NCI-H1930 (cell line): ENCODE data around the gene YWHAE.
"Not testable (repeated sequence)": the region's sequence is repeated elsewhere in the genome, so short reads cannot be mapped to it uniquely, and the experiment has no call there.

Experiments
- DNase-seq, 2 experiments: peaks; one replicate each; lab custom pipeline; 2025; lab: John Stamatoyannopoulos, UW

The YWHAE gene

GRCh38 chr17:1399679-1400512 lies at the start of gene YWHAE:
Gene YWHAE (minus strand): TSS chr17:1400222. CDS start chr17:1400110, 112 bp downstream.
- peak; percentile 92 to 94 for DNase-seq

DNA sequence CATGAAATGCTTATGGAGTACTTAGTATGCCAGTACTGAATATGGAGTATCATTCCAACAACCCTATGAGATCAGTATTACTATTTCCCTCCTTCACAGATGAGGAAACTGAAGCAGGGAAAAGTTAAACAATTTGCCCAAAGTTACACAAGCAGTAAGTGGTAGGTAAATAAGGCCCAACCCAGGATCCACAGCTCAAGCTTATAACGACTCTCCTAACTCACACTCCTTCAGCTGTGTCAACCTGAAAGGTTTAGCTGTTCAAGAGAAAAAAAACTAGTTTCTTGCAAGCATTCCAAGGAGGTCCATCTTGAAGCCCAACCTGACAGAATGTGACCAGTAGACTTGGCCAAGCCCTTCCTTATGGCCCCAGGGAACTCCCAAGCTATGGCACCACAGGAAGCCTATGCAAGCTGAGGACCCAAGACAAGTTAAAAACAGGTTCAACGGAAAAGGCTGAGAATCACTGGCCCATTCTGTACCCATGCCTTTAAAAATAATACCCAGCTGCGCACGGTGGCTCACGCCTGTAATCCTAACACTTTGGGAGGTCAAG lies 49.5 kb upstream of the YWHAE start:
- DNase-seq = no peak

DNA sequence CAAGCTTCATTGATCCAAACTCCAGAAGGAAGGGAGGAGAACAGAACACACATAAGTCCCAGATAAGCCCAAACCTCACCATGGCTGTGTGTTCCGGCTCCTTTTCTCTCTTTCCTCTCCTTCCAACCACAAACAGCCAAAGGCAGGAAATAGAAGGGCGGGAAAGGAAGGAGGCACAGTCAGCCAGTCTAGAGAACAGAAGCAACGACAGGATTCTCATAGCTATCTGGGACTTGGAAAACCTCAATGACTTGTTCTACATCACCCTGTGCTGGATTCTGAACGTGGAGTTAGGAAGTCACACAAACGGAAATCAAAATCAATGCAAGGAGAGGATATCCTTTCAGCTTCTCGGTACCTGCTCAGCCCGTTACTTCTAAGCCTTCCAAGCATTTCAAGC lies 47.0 kb upstream of the YWHAE start:
- no peak for DNase-seq

DNA sequence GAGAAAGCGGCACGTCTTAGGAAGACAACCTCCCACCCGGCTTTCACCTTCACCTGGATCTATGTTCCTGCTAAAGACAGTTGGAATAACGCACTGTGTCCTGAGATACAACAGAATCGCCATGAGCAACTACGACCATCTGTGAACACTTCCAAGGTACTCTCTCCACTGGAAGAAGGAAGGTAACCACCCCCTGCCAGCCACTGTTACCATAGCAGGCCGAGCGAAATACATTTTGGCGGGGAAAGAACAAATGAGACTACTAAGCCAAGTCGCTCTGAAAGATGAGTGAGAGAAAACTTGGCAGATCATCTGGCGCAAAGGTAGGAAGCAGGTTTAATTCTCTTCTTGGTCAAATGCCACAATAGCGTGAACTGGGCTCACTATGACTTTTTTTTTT lies 46.2 kb upstream of the YWHAE start:
- no peak for DNase-seq

DNA sequence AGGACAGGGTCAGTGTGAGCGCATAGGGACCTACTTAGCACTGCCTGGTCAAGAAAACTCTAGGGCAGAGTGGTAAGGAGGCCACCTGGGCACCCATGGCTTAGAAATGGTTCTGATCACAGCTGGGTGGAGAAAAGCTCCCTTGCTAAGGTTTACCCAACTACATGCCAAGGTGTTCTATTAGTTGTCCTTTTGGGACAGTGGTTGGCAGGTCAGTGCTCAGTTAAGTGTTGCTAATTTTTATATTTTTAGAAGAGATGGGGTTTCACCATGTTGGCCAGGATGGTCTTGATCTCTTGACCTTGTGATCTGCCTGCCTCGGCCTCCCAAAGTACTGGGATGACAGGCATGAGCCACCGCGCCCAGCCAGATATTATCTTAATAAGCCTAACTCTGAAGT lies 45.7 kb upstream of the YWHAE start:
- DNase-seq = not testable (repeated sequence)

DNA sequence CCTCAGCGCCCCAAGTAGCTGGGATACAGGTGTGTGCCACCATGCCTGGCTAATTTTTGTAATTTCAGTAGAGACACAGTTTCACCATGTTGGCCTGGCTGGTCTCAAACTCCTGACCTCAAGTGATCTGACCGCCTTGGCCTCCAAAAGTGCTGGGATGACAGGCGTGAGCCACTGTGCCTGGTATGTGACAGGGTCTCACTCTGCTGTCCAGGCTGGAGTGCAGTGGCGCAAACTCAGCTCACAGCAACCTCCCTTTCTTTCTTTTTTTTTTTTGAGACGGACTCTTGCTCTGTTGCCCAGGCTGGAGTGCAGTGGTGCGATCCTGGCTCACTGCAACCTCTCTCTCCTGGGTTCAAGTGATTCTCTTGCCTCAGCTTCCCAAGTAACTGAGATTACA lies 42.7 kb upstream of the YWHAE start:
- DNase-seq = not testable (repeated sequence)

GRCh38 chr17:1442187-1442586 lies 42.2 kb upstream of the YWHAE start:
- no peak for DNase-seq

DNA sequence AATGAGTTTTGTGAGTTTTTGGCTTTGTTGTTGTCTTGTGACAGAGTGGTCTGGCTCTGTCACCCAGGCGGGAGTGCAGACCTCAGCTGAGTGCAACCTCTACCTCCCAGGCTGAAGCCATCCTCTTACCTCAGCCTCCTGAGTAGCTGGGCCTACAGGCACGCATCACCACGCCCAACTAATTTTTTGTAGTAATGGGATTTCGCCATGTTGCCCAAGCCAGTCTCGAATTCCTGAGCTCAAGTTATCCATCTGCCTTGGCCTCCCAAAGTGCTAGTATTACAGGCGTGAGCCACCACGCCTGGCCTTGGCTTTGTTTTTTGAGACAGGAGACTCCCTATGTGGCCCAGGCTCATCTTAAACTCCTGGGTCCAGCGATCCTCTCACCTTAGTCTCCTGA lies 40.9 kb upstream of the YWHAE start:
- no peak for DNase-seq

- no peak for DNase-seq
Measured at GRCh38 chr17:1438593-1439083, 38.6 kb upstream of the YWHAE start.

GRCh38 chr17:1435326-1435725 lies 35.3 kb upstream of the YWHAE start:
- no peak for DNase-seq

- DNase-seq = no peak
Measured at GRCh38 chr17:1434150-1434549, 34.1 kb upstream of the YWHAE start.

DNA sequence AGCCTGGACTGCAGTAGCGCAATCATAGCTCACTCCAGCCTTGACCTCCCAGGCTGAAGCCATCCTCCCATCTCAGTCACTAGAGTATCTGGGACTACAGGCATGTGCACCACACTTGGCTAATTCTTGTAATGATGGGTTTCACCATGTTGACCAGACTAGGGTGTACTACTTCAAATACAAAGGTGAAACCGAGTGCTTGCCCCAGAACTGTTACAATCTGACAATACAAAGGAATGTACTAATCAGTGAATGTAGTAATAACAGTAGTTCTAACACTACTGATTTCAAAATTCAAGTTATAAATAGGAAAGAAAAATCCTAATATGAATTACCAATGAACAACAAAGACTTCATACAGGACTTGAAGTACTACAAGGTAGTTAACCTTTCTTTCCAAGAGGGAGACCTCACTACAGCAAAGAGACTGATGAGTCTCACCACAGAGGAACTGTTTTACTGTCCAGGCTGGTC lies 31.6 kb upstream of the YWHAE start:
- no peak for DNase-seq

DNA sequence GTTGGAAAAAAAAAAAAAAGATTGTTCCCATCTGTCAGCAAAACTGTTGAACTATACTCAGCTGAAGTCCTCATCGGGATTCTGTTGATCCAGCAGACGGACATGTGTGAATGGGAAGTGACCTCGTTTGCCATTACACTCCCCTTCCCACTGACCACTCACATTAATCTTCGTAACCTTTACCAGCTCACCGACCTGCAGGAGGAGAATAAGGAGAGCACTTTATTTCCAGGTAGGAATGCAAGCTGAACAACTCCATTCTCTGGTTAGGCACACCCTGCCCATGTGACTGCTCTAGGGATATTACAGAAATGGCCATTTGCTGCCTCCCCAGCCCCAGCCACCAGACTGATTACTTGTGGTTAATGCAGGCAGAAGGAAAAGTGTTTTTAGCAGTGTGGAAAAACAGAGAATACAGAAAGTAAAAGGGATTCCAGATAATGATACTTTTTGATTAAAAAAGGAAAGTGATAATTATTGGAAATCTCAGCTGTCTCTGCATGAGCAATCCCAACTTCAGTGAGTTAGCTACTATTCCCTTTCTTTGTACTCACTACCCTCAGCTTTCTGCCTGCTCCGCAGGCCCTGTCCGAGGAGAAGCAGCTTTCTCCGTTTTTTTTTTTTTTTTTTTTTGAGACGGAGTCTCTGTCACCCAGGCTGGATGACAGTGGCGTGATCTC lies 23.6 kb upstream of the YWHAE start:
- no peak for DNase-seq

DNA sequence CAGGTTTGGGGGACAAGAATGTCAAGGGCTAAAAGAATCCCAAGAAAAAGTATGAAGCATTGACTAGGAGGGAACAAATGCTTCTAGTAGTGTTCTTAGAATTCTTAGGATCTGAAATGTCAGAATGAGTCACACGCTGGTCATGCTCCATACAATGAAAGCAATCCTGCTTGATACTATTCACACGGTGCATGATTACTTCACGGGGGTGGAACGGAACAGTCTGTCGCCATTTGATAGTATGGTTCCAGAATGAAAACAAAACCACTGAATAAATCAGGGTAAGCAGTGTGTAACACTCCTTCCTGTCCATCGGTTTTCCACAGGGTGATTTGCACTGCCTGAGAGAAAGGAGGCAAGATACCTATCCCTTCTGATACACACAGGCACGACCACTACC lies 22.9 kb upstream of the YWHAE start:
- no peak for DNase-seq

DNA sequence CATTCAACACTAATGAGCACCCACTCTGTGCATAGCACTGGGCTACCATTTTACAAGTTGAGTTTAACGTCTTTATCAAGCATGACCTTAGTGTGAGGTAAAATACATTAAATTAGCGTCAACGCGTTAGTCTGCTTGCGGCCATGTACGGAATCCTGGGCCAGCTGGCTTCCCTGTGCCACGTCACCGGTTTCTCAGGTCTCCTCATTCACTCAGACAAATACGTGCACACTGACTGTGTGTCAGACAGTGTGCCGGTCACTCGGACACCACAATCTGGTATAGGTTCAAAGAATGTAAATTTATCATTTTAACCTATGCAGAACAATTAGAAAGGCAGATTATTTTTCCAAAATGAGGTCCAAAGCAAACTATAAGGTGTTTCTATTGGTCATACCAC lies 21.4 kb upstream of the YWHAE start:
- no peak for DNase-seq

GRCh38 chr17:1420981-1421380 lies 21.0 kb upstream of the YWHAE start:
- no peak for DNase-seq

- no peak for DNase-seq
Measured at GRCh38 chr17:1420163-1420562, 20.1 kb upstream of the YWHAE start.

DNA sequence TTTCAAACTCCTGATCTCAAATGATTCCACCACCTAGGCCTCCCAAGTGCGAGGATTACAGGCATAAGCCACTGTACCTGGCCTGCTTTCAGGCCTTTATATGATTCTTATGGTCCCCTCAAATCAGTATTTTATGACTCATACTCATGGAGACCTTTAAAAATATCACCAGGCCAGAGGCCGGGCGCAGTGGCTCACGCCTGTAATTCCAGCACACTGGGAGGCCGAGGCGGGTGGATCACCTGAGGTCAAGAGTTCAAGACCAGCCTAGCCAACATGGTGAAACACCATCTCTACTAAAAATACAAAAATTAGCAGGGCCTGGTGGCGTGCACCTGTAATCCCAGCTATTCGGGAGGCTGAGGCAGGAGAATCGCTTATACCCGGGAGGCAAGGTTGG lies 18.5 kb upstream of the YWHAE start:
- DNase-seq = not testable (repeated sequence)

DNA sequence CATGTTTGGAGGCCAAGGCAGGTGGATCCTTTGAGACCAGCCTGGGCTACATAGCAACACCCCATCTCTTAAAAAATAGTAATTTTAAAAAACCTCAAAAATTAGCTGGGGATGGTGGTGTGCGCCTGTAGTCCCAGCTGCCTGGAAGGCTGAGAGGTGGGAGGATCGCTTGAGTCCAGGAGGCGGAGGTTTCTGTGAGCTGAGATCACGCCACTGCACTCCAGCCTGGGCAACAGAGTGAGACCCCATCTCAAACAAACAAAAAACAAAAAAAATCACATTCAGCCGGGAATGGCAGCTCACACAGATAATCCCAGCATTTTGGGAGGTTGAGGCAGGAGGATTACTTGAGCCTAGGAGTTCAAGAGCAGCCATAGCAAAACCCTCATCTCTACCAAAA lies 16.4 kb upstream of the YWHAE start:
- DNase-seq = no peak

GRCh38 chr17:1414634-1415033 lies 14.6 kb upstream of the YWHAE start:
- DNase-seq = no peak

DNA sequence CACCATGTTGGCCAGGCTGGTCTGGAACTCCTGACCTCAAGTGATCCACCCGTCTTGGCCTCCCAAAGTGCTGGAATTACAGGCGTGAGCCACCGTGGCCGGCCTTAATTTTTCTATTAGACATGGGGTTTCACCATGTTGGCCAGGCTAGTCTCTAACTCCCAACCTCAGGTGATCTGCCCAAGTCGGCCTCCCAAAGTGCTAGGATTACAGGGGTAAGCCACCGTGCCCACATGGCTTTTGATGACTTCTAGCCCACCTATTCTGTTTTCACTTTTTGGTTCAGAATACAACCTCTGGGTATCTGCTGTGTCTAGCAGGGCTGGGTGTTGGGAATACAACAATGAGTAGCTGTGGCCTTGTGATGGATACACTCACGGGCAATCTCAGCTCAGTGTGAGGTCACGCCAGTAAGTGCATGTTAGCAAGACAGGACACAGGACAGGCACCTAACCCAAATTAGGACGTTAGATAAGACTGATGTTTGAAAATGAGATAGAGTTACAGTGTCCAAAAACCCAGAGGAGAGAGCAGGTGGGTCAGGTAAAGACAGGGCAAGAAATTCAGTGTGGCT lies 14.1 kb upstream of the YWHAE start:
- no peak for DNase-seq

DNA sequence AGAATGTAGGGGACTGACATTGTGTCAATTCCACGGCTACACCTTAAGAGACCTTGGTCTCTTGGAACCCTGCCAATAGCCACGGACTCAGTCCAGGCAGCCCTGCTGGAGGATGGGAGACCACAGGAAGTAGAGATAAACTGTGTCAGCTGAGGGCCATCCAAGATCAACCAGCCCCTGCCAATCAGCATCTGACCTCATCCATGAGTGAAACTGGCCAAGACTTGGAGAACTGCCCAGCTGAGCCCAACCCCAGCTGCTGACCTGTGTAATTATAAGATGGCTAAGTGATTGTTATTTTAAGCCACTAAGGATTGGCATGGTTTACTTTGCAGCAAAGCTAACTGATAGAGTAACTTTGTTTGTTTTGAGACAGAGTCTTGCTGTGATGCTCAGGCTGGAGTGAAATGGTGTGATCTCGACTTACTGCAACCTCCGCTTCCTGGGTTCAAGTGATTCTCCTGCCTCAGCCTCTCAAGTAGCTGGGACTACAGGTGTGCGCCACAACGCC lies 13.3 kb upstream of the YWHAE start:
- no peak for DNase-seq
